GM19455 (cell line): ENCODE measurements around the gene C6orf47.

Source experiments
- ATAC-seq: cut with Tn5 transposase; IDR thresholded peaks from one replicate; pipeline ENCODE4 v1.9.1; 2021; ENCODE audit not compliant: unreplicated experiment

C6orf47 gene

DNA sequence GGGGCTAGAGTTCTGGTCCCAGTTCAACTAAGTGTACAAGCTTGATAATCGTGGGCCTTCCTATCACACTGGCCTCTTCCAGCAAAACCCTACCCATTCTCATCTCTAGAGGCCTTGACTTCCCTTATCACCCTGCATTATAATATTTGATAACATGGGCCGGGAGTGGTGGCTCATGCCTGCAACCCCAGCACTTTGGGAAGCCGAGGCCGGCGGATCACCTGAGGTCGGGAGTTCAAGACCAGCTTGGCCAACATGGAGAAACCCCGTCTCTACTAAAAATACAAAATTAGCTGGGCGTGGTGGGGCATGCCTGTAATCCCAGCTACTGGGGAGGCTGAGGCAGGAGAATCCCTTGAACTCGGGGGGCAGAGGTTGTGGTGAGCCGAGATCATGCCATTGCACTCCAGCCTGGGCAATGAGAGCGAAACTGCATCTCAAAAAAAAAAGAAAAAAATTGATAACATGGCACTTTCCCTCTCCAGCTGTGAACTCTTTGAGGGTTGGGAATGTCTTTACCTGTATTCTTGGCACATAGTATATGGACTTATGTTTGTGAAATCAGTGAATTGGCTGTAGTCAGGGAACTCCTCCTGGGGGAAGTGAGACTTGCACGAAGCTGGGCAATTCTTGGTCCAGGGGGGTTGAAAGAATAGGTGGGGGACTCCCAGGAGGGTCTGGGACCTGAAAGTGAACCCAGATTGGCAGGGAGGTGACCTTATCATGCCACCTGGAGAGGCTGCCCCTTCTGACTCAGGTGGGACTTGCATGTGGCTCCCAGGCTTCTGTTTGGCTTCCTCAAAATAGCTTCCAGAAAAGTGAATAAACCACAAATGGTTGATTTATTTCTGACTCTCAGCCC is 915 bp upstream of the C6orf47 start:
- ATAC-seq: no peak

- ATAC-seq: peak; percentile 20
Observed at GRCh38 chr6:31659649-31660380, 763 bp downstream of the C6orf47 start.

DNA sequence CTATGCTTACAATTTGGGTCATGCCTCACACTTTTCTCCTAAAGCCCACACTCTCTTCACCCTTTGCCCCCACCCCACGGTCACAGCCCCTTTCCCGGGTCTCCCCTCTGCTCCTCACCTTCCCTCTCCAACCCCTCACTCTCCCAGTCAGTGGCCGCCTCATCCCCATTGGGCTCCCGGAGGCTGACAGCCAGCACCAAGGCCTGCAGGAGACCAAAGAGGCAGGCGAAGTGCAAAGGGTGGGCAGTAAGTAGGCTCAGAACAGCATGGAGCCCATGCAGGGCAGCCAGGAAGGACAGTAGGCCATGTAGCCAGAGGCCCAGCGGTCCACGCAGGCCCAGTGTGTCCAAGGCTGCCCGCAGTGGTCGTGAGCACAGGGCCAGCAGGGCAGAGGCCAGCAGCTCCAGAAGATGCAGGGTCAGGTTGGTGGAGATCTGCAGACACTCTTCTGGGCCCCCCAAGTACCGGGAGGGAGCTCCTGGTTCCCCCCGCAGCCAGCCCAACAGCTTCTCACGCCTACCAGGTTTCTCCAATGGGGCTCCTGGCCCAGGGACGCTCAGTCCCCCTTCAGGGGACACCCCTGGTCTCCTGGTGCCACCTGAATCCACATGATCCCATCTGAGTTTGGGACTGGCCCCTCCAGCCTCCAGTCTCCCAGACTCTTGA is 1.5 kb downstream of the C6orf47 start:
- ATAC-seq: no peak

DNA sequence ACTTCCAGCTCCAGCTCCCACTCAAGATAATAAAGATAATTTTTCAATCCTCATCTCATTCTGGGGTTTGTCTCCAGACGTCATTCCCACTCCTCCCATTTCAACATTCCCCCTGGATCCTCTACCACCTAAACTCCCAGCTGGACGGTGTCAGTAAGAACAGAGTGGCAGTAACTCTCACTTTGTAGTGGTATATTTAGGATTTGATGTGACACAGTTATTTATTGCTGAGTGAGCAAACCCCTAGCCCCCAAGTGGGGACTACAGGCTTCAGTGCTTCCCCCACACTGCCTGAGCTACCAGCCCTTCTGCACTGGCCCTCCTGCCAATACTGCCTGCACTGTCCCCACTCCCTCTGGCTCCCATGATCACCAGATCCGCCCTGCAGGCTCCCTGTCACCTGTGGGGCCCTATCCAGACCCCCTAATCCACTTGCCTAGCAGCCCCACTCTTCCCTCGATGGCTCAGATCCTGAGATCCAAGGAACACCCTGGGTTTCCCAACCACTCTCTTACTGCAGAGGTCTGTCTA is 2.4 kb downstream of the C6orf47 start:
- ATAC-seq: no peak

DNA sequence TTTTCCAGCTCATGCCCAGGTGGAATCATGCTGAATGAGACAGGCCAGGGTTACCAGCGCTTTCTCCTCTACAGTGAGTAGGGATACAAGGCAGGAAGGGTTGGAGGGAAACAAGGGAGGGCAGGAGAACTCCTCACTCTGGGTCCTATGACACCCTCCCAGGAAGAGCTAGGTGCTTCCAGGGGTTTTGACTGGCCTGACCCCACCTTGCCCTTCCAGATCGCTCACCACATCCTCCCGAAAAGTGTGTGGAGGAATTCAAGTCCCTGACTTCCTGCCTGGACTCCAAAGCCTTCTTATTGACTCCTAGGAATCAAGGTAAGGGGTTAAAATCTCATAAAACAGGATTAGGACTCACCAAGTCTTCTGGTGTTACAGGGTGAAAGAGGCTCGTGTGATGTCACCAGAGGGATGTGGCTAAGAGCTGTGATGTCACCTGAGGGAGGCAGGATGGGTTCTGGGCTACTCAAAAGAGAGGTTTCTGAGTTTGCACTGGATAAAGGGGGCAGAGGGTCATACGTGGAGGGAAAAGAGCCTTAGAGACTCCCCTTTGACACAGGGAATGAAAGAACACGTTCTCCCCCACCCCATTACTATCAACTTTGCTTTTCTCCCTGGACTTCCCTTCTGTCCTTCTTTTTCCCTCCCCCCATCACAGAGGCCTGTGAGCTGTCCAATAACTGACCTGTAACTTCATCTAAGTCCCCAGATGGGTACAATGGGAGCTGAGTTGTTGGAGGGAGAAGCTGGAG is 3.0 kb downstream of the C6orf47 start:
- no peak for ATAC-seq

DNA sequence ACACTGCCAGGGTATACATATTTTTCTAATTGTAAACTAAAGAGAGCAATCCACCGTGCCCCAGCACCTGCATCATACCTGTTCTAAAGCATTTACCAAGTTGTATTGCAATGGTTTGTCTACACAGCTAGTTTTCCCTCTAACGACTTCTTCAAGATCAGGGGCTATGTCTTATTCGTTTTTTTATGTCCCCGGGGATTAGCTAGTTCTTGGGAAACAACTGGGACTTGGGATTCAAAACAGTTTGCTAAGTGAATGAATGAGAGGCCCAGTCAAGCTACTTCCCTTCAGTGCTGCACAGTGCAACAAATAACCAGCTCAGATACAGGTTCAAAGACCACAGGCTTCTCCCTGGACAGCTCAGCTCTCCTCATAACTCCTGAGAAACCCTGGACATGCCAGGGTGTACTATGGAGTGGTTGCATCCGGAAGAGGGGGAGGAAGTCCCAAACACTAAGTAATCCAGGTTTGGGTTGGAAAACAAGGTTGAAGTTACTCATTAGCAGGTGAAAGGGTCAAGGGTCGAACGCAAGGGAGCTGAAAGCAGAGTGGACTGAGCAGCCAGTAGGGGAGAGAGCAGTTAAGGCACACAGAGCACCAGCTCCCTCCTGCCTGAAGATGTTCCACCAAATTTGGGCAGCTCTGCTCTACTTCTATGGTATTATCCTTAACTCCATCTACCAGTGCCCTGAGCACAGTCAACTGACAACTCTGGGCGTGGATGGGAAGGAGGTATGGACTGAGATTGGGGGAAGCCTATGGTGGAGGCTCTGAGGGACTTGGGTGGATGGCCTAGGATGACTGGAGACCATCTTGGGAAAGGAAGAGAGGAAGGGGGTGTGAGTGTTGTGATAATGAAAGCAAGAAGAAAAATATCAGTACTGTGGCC is 5.0 kb downstream of the C6orf47 start, which contains the start of gene APOM:
Gene APOM (plus strand): TSS at position 546 of the 889 bp plus-strand sequence. CDS start 73 bp downstream, at position 619.
- ATAC-seq: no peak

DNA sequence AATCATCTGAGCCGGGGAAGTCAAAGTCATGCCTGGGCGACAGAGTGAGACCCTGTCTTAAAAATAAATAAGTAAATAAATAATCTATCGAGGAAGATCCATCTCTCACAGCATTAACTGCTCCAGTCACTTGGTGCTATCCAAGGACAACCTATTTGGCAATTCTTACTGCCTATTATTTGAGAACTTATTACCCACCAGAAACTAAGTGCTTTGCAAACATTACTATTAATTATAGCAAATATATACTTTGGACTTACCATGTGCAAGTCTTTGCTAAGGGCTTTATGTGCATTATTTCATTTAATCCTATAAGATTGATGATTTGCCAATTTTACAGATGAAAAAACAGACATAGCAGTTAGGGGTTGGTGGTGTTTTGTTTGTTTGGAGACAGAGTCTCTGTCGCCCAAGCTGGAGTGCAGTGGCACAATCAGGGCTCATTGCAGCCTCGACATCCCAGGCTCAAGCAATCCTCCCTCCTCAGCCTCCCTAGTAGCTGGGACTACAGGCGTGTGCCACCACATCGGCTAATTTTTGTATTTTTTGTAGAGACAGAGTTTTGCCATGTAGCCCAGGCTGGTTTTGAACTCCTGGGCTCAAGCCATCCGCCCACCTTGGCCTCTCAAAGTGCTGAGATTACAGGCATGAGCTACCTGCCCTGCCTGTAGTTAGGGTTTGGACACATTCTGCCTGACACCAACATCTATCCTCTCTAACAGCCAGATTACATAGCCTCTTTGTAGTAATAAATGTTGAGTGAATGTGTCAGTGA is 5.8 kb downstream of the C6orf47 start:
- no peak for ATAC-seq

- ATAC-seq: peak; percentile 61
Observed at GRCh38 chr6:31652925-31653724, 7.5 kb downstream of the C6orf47 start.

DNA sequence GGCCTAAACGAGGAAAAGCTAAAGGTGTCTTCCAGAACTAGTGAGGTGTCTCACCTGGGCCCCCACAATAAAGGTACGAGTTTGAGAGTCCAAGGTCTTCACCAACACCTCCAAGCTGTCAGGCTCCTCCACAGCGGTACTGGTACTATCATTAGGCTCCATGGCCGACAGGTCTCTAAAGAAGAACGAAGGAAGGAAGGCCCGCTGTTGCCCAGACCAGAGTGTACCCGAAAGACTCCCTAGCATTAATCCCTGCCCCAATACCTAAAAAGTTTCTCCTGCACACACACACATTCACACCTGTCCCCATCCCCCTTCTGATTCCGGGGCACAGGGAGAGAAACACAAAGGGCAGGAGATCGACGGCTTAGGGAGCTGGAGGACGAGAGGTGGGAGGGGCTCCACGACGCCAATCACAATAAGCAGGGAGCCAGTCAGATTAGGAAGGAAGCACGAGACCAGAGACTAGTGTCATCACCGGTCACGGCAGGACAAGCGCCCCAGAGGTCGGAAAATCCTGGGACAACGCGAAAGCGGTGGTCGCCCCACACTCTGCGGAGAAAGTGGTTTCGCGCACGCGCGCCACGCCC is 8.9 kb downstream of the C6orf47 start:
- ATAC-seq: peak; percentile 26

DNA sequence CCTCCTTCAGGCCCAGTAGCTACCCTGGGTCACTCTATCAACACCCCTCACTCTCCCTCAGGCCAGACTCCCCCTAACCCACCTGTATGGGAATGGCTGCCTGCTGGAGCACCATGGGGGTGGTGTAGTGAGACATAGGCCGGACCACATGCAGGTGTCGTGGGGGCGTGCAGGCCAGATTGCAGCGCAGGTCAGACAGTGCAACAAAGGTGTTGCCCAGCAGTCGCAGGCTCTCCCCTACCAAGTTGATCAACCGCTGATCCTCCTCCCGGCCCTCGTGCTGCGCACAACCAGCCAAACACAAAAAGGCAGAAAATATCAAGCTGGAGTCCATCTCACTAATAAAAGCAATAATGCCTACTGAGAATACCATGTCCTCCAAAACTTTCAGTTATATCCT is 15.3 kb downstream of the C6orf47 start:
- ATAC-seq: no peak

DNA sequence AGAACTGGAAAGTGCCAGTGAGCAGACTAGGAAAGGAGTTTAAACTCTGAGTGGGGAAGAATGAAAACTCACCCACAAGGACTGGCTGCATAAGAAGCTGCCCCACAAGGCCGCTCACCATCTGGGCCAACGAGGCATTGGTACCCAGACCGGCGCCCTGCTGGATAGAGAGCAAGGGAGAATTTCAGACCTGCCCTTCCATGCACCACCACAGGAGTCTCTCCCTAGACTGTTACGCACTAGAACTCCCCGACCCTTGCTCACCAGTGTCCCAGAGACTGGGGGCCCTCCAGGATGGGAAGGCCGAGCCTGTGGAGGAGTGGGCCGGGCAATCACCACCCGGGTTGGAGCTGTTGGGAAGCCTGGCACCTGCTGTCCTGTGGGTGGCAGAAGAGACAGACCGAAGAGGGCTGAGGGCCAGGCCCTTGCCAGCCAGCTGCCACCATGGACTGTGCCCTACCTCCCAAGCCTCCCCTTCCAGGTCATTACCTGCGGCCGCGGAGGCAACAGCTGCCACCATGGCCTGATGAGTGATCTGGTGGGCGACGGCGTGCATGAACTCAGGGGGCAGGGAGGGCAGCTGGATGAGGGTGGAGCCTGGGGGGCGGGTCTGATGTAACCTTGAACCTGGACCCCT is 16.6 kb downstream of the C6orf47 start:
- no peak for ATAC-seq

- ATAC-seq: no peak
Observed at GRCh38 chr6:31642798-31643570, 17.6 kb downstream of the C6orf47 start.

- no peak for ATAC-seq
Observed at GRCh38 chr6:31641370-31641769, 19.2 kb downstream of the C6orf47 start.

DNA sequence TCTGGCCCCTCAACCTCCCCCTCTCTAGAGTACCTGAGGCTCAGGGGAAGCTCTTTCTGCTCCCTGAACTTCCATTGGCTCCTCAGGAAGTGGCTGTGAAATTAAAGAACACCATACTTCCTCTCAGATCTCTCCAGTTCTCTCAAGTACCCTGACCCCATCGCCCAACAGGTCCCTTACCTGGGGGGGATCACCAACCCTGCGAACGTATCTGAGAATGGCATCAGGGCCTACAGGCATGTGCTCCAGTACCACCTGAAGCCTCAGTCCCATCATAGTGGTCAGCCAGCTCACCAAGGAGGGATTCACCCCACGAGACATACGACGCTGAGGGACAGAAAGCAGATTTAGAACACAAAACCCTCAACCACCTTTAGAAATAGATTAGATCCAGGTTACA is 20.0 kb downstream of the C6orf47 start:
- no peak for ATAC-seq

DNA sequence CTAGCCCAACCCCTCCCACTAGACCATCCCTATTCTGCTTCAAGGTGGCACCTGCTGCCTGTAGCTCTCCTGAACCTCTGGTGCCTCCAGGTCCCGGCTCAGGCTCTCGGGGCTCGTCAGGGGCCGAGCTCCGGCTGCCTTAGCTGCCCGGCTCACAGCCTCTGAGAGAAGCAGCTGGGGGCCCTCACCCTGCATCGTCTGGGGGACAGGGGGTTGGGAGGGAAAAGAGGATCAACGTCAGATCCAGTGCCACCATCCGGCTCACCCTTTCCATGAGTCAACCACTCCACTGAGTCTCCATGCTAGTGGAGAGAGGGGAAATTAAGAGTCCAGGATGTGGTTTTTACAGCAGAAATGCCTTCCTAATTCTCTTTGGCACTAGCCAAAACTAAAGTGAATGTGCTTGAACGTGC is 21.1 kb downstream of the C6orf47 start:
- ATAC-seq: no peak

DNA sequence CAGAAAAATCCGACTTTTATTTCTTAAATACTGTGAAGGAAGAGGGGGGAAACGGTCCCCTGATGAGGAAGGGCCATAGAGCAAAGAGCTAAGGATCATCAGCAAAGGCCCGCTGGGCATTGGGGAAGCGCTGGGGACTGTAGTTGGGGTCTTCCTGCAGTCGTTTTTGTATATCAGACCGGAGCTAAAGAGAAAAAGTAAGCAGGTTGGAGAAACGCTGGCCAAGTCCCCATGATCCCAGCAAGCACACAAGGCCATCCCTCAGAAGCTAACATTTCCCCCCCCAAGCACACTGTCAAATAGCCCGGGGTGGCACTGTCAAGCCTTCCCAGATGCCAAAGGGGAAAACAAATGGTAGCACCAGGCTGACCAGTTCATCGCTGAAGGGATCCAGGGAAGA is 21.5 kb downstream of the C6orf47 start:
- no peak for ATAC-seq
